ENCODE results near the gene ADSS1.

The ADSS1 gene
- total RNA-seq: 0.35 to 3.0 (median 0.71) reads per million in 17 experiments

DNA sequence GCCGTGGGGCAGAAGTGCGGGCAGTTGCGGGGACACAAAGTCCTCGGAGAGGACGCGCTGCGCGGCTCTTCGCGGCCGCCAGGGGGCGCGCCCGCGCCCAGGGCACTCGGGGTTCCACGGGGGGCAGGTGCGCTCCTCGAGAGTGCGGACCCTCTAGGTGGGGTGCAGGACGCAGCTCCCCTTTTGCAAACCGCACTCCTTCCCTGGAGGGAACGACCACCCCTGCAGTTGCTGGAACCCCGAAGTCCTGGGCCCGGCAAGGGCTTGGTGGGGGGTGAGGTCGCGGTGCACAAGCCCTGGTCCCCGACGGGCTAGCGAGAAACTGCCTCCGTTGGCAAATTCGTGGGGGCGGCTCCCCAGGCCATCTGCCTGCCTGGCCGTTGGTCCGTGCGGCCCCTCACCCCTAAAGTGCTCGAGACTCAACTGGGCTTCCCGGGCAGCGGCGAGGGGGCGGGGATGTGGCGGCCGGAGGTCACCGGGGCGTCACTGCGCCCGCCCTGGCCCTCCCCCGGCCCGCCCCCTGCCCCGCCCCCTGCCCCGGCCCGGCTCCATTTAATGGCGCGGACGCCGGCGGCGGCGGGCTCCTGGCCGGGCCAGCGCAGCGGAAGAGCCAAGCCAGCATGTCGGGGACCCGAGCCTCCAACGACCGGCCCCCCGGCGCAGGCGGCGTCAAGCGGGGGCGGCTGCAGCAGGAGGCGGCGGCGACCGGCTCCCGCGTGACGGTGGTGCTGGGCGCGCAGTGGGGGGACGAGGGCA, at the start of gene ADSS1:
Gene ADSS1 (plus strand): TSS at position 579 of the 756 bp plus-strand sequence. CDS start 42 bp downstream, at position 621.
- peak; percentile 63 to 87 (median 77) for DNase-seq

DNA sequence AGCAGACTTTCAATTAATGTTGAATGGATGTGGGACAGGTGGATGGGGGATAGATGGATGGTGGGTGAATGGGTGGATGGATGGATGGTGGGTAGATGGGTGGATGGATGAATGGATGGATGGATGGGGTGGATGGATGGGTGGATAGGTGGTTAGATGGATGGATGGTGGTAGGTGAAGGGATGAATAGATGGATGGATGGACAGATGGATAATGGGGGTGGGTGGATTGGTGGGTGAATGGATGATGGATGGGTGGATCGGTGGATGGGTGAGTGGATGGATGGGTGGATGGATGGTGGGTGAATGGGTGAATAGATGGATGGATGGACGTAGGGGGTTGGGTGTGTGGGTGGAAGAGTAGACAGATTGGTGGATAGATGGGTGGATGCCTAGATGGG, 48.6 kb upstream of the ADSS1 start:
- no peak for DNase-seq

DNA sequence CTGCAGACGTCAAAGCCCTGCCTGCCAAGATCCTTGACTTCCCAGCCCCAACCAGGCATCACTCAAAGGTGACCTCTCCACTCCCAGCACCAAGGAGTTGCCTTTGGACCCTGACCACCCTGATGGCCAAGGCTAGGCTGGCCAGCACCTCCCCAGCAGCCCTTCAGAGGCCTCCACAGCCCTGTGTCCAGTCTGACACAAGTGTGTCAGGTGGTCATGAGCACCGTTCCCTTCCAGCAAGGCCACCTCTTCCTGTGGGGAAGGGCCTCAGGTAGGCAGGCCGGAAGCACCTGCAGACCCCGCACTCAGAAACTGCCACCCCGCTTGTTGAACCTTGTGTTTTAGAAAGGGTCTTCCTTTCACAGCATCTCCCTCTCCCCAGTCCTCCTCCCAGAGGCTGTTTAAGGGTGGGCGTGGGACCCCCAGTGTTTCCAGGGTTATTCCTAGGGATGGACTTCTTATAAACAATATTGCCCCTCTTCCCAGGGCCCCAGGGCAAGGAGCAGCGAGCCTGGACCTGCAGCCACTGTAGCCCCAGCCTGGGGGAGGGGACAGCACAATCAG, 47.8 kb upstream of the ADSS1 start:
- DNase-seq: no peak

DNA sequence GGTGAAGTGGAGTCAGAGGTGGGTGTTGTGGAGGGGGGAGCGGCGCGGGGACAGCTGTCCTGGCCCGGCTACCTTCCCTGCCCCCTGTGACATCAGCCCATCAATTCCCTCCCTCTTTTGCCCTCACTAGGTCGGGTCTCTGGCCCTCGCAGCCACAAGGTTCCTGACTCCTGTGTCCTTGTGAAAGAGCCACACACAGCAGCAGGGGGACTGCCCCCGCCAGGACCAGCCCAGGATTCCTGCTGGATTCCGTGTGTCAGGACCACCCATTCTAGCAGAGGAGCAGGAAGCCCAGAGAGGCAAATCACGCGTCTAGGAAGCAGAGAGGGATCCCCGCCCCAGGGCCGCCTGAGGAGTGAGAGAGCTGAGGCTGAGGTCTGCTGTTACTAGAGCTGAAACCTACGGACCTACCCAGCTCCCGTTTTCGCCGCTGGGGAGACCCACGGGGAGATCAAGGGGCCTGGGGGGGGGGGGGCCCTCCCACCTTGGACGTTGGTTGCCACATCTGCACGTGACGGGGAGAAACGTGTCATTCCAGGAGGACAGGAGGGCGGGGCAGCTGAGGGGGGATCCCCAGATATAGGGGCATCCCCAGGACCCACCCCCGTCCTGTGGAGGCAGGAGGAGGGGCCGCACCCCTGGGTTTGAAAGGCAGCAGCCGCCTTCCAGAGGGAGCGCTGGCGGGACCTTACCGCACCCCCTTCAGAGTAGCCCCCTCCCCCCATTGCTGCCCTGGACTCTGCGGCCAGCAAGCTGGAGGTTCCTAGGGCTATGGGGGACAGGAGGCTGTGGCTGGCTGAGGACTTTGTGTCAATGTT, 47.1 kb upstream of the ADSS1 start:
- peak in 3 of 4 experiments; percentile 19 to 50 (median 47) for DNase-seq

DNA sequence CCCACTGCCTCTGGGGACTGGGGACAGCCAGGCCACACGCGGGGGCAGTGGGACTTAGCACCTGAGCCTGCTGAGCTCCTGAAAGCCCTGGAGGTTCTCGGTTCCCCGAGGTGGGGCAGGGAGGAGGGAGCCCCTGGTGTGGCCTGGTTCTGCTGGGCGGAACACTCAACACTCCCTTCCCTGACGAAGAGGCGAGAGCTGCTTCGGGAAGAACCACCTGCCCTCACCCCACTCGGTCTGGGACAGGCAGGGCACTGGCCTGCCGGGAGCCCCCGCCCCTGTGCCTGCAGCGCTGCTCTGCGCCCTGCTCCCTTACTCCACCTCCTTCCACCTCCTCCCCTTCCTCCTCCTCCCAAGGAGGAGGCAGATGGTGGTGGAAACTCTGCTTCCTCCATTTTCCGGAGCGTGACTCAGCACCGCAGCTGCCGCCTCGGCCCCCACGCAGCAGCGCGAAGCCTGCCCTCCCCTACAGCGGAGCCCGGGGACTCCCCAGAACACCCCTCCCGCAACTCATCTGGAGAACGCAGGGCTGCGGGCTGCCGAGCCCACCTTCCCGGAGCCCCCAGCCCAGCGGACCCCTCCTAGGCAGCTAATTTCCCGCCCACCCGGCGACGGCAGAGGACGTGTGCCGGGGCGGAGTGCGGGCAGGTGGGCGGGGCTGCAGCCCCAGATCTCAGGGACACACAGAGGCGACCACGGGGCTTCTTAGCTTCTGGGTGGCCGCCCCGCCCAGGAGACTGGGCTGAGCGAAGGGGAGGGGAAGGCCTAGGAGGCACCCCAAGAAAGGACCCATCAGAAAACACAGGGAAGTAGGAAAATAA, 46.3 kb upstream of the ADSS1 start:
- DNase-seq: peak; percentile 85 to 95 (median 94)

DNA sequence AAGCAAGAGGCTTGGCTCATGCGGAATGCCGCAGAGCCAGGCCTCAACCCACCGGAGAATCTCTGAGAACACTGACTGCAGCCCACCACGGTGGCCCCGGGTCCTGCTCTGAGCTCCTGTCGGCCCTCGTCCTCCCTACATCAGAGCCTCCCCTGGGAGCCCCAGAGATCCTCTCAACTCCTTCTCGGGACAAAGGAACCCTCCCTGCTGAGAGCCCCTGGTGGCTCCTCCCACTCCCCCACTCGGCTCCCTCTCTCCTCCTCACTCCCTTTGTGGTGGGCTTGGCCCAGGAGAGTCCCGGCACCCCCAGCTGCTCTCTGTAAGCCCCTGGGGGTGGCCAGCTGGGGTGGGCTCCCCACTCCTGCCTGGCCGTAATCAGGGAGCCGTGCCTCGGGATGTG, 45.7 kb upstream of the ADSS1 start:
- DNase-seq: no peak

DNA sequence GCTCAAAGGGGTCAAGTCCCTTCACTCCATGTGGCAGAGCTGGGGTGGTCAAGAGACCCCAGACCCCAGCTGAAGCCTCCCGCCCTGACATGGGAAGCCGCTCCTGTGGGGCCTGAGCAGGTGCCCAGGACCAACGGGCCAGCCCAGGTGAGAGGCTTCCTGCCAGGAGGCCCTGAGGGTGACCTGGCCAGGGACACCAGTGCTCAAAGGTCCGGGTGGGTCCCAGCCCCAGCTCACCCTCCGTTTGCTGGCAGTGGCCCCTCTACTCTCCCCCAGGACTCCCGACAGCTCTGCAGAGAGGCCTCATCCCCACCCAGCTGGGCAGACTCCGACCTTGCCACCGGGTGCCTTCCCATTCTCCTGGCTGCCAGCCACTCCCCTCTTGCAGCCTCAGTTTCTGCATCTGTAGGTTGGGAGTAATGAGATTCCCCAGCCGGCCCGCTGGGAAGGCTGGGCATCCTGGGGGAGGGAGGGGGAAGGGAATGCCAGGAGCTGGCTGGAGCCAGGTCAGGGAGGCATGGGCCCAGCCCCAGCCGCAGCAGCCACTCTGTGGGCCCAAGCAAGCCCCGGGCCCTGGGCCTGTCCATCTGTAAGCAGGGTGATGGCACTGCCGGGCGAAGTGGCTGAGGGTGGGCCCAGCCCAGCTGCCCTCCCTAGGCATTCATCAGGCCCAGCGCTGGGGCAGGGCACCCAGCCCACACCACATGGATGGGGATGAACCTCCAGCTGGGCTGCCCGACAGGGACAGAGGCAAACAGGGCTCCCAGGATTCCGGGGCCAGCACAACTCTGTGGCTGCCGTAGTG, 44.9 kb upstream of the ADSS1 start:
- DNase-seq: no peak

DNA sequence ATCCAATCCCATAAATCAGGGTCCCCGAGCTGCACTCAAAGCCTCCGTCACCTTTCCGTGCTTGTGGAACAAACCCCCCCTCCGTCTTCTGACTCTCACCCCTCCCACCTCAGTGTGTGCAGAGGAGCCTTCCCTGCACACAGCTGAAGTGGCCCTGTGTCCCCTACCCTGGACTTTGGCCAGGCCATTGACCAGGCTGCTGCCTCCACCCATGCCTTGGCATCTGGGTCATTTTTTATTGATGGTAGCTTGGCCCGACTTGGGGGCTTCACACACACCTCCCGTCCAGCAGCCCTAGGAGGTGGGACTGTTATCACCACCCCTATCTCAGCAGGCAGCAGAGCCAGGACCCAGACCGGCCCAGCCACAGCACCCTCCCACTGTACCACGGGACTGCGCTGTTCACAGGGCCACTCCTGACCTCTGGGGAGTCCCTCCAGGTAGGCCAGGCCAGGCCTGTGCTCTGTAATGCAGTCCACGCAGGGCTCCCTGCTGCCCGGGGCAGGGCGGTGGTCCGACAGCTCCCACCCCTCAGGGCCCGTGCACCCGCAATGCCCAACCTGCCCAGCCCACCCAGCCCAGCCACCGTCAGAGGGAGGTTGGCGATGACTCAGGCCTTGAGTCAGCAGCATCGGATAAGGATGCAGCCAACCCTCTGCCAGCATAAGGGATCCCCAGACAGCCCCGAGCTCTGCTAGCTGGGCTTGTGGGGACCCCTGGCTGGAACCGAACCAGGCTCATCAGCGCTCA, 43.8 kb upstream of the ADSS1 start:
- peak; percentile 54 to 75 (median 70) for DNase-seq

DNA sequence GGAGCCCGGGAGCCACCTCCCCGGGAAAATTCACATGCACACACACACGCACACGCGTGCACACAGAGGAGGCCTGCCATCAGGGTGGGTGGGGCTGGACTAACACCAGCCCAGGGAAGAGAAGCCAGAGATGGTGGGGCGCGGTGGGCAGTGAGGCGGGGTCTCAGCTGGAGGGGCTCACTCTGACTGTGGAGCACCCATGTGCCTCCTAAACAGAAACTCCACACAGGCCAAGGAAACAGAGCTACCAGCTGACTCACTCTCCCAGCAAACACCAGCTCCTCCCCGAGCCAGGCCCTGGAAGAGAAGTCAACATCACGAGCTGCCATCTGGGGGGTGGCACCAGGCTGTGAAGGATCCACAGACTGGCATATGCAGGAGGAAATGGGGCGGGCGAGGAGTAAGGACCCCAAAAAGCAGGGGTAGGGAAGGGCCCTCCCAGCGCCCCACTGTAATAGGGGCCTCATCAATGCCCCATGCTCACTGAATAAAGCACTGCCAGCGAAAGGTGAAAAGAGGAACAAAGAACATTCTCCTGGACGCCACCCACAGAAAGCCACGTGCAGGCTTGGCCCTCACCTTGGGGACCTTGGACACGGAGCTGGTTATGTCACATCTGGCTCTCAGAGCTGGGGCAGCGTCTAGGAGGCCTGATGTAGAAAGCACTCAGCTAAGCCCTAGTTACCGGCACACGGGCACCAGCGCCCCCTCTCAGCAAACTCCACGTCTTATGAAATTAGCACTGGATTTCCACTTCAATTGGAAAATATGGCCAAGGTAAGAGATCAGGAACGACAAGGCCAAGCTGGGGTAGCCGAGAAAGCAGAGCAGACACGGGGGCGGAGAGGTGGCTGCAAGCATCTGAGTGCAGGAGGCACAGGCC, 43.0 kb upstream of the ADSS1 start:
- peak; percentile 83 to 91 (median 89) for DNase-seq

DNA sequence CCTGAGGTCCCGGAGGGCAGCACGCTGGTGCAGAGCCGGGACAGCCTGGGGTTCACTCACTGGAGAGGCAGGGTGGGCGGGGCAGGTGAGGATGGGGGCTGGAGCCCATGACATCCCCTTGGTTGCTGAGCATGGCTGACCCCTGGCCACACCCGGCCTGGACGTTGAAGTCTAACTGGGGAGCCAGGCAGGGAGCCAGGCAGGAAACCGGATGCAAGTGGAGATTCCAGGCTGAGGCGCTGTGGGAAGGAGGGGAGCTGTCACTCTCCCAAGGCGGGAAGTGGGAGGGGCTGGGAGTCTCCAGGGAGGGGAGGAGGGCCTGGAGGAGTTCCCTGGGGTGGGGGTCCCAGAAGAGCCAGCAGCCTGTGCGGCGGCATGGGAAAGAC, 42.3 kb upstream of the ADSS1 start:
- no peak for DNase-seq

DNA sequence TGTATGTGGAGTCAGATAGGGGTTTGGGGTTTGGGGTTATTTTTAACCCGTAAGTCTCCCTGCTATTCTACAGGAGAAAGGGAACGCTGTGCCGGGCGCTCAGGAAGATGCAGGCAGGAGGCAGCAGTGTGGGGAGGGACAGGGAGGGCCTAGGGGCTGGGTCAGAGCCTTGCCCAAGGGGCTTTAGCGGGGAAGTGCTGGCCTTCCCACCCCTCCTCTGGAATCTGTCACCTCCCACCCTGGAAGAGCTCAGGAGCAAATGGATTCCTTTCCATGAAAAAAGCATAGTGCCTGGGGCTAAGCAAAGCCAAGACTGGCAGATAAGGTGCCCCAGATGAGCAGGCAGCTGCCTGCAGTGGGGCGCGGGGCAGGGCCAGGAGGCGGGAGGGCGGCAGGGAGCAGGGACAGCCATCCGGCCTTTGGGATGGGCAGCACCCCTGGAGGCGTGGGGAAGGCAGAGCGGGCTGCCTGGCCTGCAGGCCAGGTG, 41.9 kb upstream of the ADSS1 start:
- no peak for DNase-seq

DNA sequence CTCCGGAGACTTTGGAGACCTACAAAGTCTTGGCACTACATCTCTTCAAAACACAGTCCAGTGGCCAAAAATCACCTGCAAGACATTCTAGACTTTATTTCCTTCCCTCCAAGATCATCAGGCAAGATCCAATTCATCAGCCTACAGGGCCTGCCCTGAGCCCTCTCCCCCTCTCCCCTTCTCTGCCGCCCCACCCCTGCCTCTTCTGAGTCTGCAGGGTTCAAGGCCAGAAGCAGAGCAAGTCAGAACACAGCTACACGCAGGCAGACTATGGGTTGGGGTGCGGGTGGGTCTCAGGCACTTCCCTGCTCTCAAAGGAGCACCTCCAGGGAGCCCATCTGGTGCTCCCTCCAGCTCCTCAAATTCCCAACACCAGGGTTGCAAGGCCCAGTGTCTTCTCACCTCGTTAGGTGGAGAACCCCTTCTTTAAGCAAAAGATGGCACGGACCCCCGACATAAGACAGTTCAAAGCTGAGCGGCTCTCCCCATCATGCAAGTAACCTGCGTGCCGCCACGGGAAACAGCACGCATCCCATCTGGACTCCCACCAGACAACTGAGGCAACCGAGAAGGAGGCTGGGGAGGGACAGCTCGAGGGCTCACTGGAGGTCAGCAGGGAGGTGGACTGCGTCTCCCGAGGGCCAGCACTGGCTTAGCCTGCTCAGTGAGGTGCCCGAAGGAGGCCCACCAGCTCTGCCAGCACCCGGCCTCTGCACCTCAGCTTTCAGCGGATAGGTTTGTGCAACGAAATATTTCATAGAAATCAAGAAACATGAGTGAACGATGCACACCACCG, 40.2 kb upstream of the ADSS1 start:
- DNase-seq: no peak

DNA sequence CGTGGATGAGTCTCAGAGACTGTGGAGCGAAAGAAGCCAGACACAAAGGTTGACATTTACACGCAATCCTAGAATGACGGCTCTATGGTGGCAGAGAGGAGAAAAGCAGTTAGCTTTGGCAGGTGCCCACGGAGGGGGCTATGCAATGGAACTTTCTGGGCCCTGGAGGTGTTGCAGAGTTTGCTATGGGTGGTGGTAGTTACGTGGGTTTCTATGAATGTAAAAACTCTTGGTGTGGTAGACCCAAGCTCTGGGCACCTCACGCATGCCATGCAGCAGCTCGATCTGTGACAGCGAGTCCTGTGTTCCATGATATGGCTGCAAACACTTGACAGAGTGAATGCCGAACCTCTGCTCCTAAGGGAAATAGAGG, 39.6 kb upstream of the ADSS1 start:
- no peak for DNase-seq

DNA sequence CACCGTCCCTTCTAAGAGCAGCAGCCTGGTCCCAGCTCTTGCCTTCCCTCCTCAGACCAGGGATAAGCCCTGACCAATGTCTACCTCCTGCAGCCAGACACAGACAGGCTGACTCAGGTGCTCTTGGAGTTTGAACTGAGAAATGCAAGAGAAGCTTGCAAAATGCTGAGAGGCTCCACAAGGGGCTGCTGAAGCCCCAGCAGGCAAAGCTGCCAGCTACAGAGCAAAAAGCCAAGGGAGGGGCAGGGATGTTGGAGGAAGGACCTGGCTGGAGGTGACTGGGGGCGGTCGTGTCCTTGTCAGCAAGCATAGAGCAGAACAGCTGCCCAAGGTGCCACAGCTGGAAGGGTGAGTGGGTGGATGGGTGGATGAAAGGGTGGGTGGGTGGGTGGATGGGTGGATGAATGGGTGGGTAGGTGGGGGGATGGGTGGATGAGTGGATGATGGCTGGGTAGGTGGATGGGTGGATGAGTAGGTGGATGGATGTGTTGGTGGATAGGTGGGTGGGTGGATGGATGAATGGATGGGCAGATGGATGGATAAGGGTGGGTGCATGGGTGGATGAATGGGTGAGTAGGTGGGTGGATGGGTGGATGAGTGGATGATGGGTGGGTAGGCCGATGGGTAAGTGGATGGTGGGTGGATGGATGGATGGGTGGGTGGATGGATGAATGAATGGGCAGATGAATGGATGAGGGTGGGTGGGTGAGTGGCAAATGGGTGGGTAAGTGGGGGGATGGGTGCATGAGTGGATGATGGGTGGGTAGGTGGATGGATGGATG, 38.6 kb upstream of the ADSS1 start:
- DNase-seq: peak in 1 of 4 experiments; percentile 17

DNA sequence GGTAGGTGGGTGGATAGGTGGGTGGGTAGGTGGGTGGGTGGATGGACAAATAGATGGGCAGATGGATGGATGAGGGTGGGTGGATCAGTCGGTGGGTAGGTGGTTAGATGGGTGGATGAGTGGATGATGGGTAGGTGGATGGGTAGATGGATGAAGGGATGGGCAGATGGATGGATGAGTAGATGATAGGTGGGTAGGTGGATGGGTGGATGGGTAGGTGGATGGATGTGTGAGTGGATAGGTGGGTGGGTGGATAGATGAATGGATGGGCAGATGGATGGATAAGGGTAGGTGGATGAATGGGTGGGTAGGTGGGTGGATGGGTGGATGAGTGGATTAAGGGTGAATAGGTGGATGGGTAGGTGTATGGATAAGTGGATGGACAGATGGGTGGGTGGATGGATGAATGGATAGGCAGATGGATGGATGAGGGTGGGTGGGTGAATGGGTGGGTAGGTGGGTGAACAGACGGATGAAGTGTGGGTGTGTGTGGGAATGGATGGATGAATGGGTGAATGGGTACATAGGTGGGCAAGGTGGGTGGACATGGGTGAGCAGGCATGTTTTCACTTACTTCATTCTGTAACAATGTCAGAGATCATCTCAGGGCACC, 37.9 kb upstream of the ADSS1 start:
- DNase-seq: no peak

DNA sequence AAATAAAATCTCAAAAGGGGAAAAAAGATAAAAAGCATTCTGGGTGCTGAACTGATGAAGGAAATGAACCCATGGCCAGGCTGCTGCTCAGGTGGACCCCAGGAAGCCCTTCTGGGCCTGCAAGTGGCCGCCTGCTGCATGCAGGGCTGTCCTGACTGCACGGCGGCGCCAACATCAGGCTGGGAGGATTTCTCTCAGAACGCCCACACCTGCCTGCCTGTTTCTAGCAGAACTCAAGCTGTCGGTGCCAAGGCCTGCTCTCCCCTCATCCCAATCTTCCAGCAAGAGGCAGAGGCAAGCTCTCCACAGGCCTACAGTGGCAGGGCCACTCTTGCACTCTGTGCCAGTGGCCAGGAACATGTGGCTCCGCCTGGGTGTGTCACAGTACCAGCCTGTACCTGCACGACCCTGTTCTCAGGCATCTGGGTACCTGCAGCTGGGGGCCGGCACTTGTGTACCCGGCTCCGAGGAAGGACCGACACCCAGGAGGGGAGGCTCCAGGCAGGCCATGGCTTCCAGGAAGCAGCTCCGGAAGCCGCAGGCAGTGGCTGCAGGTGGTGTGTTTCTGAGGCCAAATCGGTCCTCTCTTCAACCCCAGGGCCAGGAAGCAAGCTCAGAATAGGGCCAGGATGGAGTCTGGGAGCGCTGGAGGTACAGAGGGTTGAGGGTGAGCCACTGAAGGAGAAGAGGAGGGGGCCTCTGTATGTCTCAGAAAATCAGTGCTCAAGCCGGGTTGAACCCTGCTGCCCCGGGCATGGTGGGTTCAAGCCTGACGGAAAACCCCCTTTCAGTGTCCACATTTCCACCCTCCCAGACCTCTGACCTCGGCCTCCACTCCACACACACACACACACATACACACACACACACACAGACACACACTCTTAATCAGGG, 37.2 kb upstream of the ADSS1 start:
- no peak for DNase-seq

All from suppressor macrophage (primary cell).